Loucy (cell line): ENCODE measurements around the gene MEF2B.

Source experiments
- H2AFZ ChIP-seq: fragments of 200-600 bp; sonication (generic); 2 replicates; pipeline ENCODE4 v1.6.0; 2016; ENCODE audit warnings: antibody characterized with exemption, mild to moderate bottlenecking, low read length, moderate library complexity
- H3F3A ChIP-seq: fragments of 200-600 bp; 2 replicates; pipeline ENCODE4 v1.6.0; 2016; ENCODE audit warnings: antibody characterized with exemption, low read depth, mild to moderate bottlenecking
- H3K27me3 ChIP-seq: fragments of 200-600 bp; sonication (generic); 2 replicates; pipeline ENCODE4 v1.6.1; 2014; ENCODE audit warnings: low read length, mild to moderate bottlenecking; ENCODE audit not compliant: insufficient read depth, poor library complexity, severe bottlenecking
- H3K36me3 ChIP-seq: fragments of 200-600 bp; sonication (generic); 2 replicates; pipeline ENCODE4 v1.6.1; 2016; ENCODE audit warnings: low read length; ENCODE audit not compliant: insufficient read depth
- H3K4me1 ChIP-seq: fragments of 200-600 bp; sonication (generic); 2 replicates; pipeline ENCODE4 v1.5.1; 2014; ENCODE audit warnings: low read length, mild to moderate bottlenecking; ENCODE audit not compliant: insufficient read depth, poor library complexity, severe bottlenecking
- H3K4me2 ChIP-seq: fragments of 200-600 bp; sonication (generic); 2 replicates; pipeline ENCODE4 v1.6.0; 2014; ENCODE audit warnings: antibody characterized with exemption, low read length, low read depth, mild to moderate bottlenecking; ENCODE audit not compliant: poor library complexity, severe bottlenecking
- H3K4me3 ChIP-seq: fragments of 200-600 bp; sonication (generic); 2 replicates; pipeline ENCODE4 v1.5.1; 2014; ENCODE audit warnings: low read length, mild to moderate bottlenecking, mixed read lengths; ENCODE audit not compliant: poor library complexity, severe bottlenecking
- H3K79me2 ChIP-seq: fragments of 200-600 bp; sonication (generic); 2 replicates; pipeline ENCODE4 v1.6.1; 2014; ENCODE audit warnings: low read length; ENCODE audit not compliant: insufficient read depth
- H3K9ac ChIP-seq: fragments of 200-600 bp; sonication (generic); 2 replicates; pipeline ENCODE4 v1.6.0; 2014; ENCODE audit warnings: mild to moderate bottlenecking, low read depth, low read length, moderate library complexity; ENCODE audit not compliant: poor library complexity, severe bottlenecking
- H3K9me2 ChIP-seq: fragments of 200-600 bp; sonication (generic); replicated peaks from 2 replicates; pipeline ENCODE4 v1.6.1; 2016; ENCODE audit warnings: low read depth, low read length, mixed read lengths
- H3K9me3 ChIP-seq: fragments of 200-600 bp; sonication (generic); 2 replicates; pipeline ENCODE4 v1.6.1; 2014; ENCODE audit warnings: mild to moderate bottlenecking, antibody characterized with exemption, low read length, low read depth; ENCODE audit not compliant: insufficient read depth
- H4K20me1 ChIP-seq: fragments of 200-600 bp; sonication (generic); 2 replicates; pipeline ENCODE4 v1.6.0; 2014; ENCODE audit warnings: antibody characterized with exemption, low read length, mild to moderate bottlenecking; ENCODE audit not compliant: insufficient read depth, poor library complexity, severe bottlenecking
- EZH2phosphoT487 ChIP-seq: fragments of 200-600 bp; IDR thresholded peaks from 2 replicates; pipeline ENCODE4 v1.6.1; 2018; ENCODE audit warnings: antibody characterized with exemption, mild to moderate bottlenecking, moderate library complexity, borderline replicate concordance
- TF ChIP-seq, protein P1 (sequence below): fragments of 200-600 bp; sonication (generic); conservative IDR thresholded peaks from 2 replicates; pipeline ENCODE4 v1.5.1; 2014; ENCODE audit warnings: mild to moderate bottlenecking, antibody characterized with exemption, low read length

The MEF2B gene

DNA sequence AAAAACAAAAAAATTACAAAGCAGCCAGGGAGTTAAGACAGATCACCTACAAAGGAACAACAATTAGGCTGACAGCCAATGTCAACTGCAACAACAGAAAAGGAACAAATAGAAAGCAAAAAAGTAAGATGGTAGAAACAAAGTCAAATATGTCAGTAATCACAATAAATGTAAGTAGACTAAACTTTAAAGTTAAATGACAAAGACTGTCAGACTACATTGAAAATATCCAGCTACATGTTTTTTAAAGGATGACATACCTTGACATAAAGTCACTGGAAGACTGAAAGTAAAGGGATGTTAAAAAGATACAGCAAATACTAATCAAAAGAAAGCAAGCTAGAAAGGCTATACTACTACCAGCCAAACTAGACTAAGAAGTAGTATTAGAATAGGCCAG, 46.7 kb downstream of the MEF2B start:
- Histone ChIP-seq H3K9ac (no peak overlapping the region), H3K79me2 (no peaks in the 10 kb centered on the region)
- TF ChIP-seq, protein P1, sequence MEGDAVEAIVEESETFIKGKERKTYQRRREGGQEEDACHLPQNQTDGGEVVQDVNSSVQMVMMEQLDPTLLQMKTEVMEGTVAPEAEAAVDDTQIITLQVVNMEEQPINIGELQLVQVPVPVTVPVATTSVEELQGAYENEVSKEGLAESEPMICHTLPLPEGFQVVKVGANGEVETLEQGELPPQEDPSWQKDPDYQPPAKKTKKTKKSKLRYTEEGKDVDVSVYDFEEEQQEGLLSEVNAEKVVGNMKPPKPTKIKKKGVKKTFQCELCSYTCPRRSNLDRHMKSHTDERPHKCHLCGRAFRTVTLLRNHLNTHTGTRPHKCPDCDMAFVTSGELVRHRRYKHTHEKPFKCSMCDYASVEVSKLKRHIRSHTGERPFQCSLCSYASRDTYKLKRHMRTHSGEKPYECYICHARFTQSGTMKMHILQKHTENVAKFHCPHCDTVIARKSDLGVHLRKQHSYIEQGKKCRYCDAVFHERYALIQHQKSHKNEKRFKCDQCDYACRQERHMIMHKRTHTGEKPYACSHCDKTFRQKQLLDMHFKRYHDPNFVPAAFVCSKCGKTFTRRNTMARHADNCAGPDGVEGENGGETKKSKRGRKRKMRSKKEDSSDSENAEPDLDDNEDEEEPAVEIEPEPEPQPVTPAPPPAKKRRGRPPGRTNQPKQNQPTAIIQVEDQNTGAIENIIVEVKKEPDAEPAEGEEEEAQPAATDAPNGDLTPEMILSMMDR = no peak
- TF ChIP-seq EZH2phosphoT487 = no peak

DNA sequence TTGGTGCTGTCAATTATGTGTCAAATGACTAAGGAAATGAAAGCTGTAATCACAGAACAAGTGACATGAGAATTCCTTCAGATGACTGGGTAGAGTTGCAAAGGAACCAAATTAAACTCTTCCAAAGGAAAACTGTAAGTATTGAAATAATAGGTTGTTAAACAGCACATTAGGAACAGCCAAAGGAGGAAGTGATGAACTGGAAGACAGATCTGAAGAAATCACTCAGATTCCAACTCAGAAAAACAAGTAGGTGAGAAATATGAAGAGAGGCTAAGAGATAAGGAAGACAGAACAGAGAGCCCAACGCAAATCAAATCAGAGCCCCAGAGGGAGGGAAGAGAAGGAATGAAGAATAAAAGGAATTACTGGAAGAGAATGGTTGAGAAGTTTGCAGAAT, 47.2 kb downstream of the MEF2B start:
- Histone ChIP-seq H3K79me2 (no peaks in the 10 kb centered on the region), H3K36me3 (no peaks in the 10 kb centered on the region), H3K9me3 (no peaks in the 10 kb centered on the region), H3K9ac (no peak overlapping the region), H3K4me2 (no peak overlapping the region), H3K4me1 (no peaks in the 10 kb centered on the region), H3K9me2 (no peaks in the 10 kb centered on the region), H3K4me3 (no peak overlapping the region), H3K27me3 (no peaks in the 10 kb centered on the region), H3F3A (no peaks in the 10 kb centered on the region), H2AFZ (no peak overlapping the region), H4K20me1 (no peaks in the 10 kb centered on the region)
- TF ChIP-seq, protein P1 = no peak

More for the DNA sequence above, 46.7 kb downstream of the MEF2B start:
- Histone ChIP-seq H3K4me1 (no peaks in the 10 kb centered on the region), H3K4me2 (no peak overlapping the region), H2AFZ (no peak overlapping the region), H3K9me2 (no peaks in the 10 kb centered on the region), H4K20me1 (no peaks in the 10 kb centered on the region), H3K27me3 (no peaks in the 10 kb centered on the region), H3K9me3 (no peaks in the 10 kb centered on the region), H3K36me3 (no peaks in the 10 kb centered on the region), H3F3A (no peaks in the 10 kb centered on the region), H3K4me3 (no peak overlapping the region)

DNA sequence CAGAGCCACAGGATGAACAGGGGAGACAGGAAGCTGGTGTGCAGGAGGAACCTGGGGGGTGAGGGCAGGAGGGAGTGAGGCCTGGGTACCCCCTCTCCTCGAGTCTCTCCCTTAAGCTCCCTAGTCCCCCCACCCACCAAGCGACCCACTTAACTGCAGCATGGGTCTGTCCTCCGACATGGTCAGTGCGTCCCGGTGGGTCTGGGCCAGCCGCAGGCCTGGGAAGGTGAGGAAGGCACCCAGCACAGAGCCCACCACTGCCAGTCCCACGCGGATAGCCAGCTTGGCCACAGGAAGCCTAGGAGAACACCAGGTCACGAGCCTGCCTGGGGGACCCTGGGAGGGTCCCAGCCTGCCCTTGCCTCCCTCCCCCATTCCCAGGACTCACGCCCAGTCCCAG, 48.7 kb downstream of the MEF2B start:
- no peaks in the 10 kb centered on the region for H3K36me3 ChIP-seq

More for the DNA sequence above, 48.7 kb downstream of the MEF2B start:
- H3K4me3 ChIP-seq = no peak overlapping the region
- H3K4me1 ChIP-seq = no peaks in the 10 kb centered on the region
- H3F3A ChIP-seq = no peaks in the 10 kb centered on the region
- no peak overlapping the region for H2AFZ ChIP-seq
- no peaks in the 10 kb centered on the region for H3K9me2 ChIP-seq
- H3K9ac ChIP-seq = no peak overlapping the region
- H3K27me3 ChIP-seq = no peaks in the 10 kb centered on the region
- no peaks in the 10 kb centered on the region for H3K9me3 ChIP-seq
- no peaks in the 10 kb centered on the region for H4K20me1 ChIP-seq
- H3K4me2 ChIP-seq = no peak overlapping the region
- H3K79me2 ChIP-seq = no peaks in the 10 kb centered on the region
- TF ChIP-seq, protein P1 = no peak
- TF ChIP-seq EZH2phosphoT487 = no peak
